OCI-LY3 (cell line): ENCODE results near the gene PYHIN1.

Experiments
- H2AFZ ChIP-seq: fragments of 200-600, 300-600 bp; shearing (Covaris generic); 2 replicates; pipeline ENCODE4 v1.6.0; 2014; ENCODE audit warnings: antibody characterized with exemption, low read depth, low read length
- H3K27ac ChIP-seq: fragments of 200-600, 300-600 bp; sonication (generic); 2 replicates; pipeline ENCODE4 v1.5.1; 2014; ENCODE audit warnings: mild to moderate bottlenecking, low read length, moderate library complexity, mixed read lengths
- H3K27me3 ChIP-seq: fragments of 200-600, 300-600 bp; sonication (generic); 2 replicates; pipeline ENCODE4 v1.6.1; 2014; ENCODE audit warnings: low read depth, low read length, mixed read lengths
- H3K36me3 ChIP-seq: fragments of 200-600, 300-600 bp; sonication (generic); replicated peaks from 2 replicates; pipeline ENCODE3; 2014; ENCODE audit warnings: low read depth, low read length, mixed read lengths
- H3K4me1 ChIP-seq: fragments of 300-600, 200-600 bp; sonication (generic); 2 replicates; pipeline ENCODE4 v1.6.1; 2014; ENCODE audit warnings: low read length, mixed read lengths
- H3K4me2 ChIP-seq: fragments of 200-600, 300-600 bp; sonication (generic); 2 replicates; pipeline ENCODE4 v1.6.1; 2014; ENCODE audit warnings: low read length, mixed read lengths
- H3K4me3 ChIP-seq: fragments of 300-600, 200-600 bp; sonication (generic); 2 replicates; pipeline ENCODE4 v1.5.1; 2014; ENCODE audit warnings: antibody characterized with exemption, mild to moderate bottlenecking, low read length, moderate library complexity
- H3K79me2 ChIP-seq: fragments of 300-600, 200-600 bp; shearing (Covaris generic); 2 replicates; pipeline ENCODE4 v1.6.1; 2014; ENCODE audit warnings: mild to moderate bottlenecking, low read length, mixed read lengths
- H3K9ac ChIP-seq: fragments of 300-600, 200-600 bp; shearing (Covaris generic); 2 replicates; pipeline ENCODE4 v1.6.0; 2014; ENCODE audit warnings: mild to moderate bottlenecking, low read length, moderate library complexity
- H3K9me3 ChIP-seq: fragments of 200-600, 300-600 bp; shearing (Covaris generic); 2 replicates; pipeline ENCODE4 v1.6.1; 2014; ENCODE audit warnings: low read length, mixed read lengths; ENCODE audit not compliant: insufficient read depth
- H4K20me1 ChIP-seq: fragments of 200-600, 300-600 bp; sonication (generic); 2 replicates; pipeline ENCODE4 v1.6.1; 2016; ENCODE audit warnings: low read length, mixed read lengths; ENCODE audit not compliant: insufficient read depth
- CTCF ChIP-seq: fragments of 200-600, 300-600 bp; sonication (generic); IDR thresholded peaks from 2 replicates; pipeline ENCODE4 v1.5.1; 2014; ENCODE audit warnings: antibody characterized with exemption, low read length, low read depth
- EZH2phosphoT487 ChIP-seq: fragments of 200-600 bp; shearing (Covaris generic); IDR thresholded peaks from 2 replicates; pipeline ENCODE4 v1.6.1; 2018; ENCODE audit warnings: antibody characterized with exemption, mixed run types, low read depth

The PYHIN1 gene

DNA sequence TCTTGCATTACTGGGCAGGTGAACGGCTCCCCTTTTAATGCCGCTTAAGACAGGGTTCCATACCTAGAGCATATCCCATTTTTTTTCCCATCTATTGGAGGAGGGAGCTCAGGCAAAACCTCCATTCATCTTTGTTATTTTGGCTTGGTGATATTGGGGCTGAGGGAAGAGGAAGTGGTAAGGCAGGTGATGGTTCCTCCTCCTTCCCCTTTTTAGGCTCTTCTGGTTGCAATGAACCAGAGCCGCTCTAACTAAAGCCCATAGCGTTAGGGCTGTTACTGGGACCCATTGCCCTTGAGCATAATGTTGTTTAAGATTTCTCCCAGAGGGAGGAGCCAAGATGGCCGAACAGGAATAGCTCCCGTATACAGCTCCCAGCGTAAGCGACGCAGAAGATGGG is 21.1 kb downstream of the PYHIN1 start:
- peak overlapping the region; percentile 73 for H3K4me3 ChIP-seq
- H3K36me3 ChIP-seq: no peaks in the 10 kb centered on the region
- TF ChIP-seq EZH2phosphoT487: no peak
- no peak for TF ChIP-seq CTCF
- H3K9ac ChIP-seq: peak overlapping the region; percentile 61
- no peaks in the 10 kb centered on the region for H3K27me3 ChIP-seq
- peak overlapping the region; percentile 83 for H3K27ac ChIP-seq
- no peaks in the 10 kb centered on the region for H3K9me3 ChIP-seq
- peak overlapping the region; percentile 59 for H2AFZ ChIP-seq
- no peaks in the 10 kb centered on the region for H4K20me1 ChIP-seq
- H3K4me1 ChIP-seq: peaks cover 14% of the 10 kb centered on the region
- no peaks in the 10 kb centered on the region for H3K79me2 ChIP-seq
- H3K4me2 ChIP-seq: peak overlapping the region; percentile 87

DNA sequence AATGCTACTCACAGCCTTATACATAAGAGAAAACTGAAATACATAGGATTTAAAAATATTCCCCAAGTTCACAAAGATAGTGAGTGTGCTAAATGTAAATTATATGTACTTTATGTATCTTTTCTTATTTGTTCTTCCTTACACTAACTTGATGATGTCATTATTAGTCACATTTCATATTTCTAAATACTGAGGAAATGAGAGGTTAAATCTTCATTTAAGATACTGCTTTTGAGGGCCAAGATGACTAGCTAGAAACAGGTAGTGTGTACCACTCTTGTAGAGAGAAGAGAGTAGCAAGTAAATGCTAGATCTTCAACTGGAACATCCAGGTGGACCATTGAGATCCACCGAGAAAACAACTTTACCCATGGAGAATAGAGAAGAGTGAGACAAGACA is 29.8 kb downstream of the PYHIN1 start:
- H2AFZ ChIP-seq: no peak overlapping the region
- no peak overlapping the region for H3K27ac ChIP-seq
- H3K79me2 ChIP-seq: no peaks in the 10 kb centered on the region
- H4K20me1 ChIP-seq: no peaks in the 10 kb centered on the region
- TF ChIP-seq CTCF (no peak), EZH2phosphoT487 (no peak)
- no peaks in the 10 kb centered on the region for H3K9me3 ChIP-seq
- H3K9ac ChIP-seq: no peak overlapping the region
- H3K4me2 ChIP-seq: no peak overlapping the region
- H3K4me1 ChIP-seq: no peaks in the 10 kb centered on the region
- no peaks in the 10 kb centered on the region for H3K36me3 ChIP-seq
- no peak overlapping the region for H3K4me3 ChIP-seq
- H3K27me3 ChIP-seq: no peaks in the 10 kb centered on the region

DNA sequence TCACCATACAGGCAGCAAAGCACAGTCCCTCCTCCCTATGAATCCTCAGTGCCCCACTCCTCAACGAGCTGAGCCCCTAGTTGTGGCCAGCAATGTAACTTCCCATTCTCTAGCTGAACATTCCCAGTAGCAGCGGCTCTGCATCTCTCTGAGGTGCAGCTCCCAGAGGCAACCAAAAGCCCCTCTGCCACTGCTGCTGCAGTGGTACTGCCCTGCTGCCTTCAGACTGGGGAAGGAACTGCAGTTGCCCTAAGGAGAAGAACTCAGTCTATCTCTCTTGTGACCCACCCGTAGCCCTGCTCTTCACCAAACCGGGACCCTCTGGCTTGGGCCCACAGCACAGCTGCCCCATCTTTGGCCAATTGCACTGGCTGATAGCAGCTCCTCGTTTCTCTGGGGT is 31.6 kb downstream of the PYHIN1 start:
- H3K27me3 ChIP-seq: no peaks in the 10 kb centered on the region

DNA sequence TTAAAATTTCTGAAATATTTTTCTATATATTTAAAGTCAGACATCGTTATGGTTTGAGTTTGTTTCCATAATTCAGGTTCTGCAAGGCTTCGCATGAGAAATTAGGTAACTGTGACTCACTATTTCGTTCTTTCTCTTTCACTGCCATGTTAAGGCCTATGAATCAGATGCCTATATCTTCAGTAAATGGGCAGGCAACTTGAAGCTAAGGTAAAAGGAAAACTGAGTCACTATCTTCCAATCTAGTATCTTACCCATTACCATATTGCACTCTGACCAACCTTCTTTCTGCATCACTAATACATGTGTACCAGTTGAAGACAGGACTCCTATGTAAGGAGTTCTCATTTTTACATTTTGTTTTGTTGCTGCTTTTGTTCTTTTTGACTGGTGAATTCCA is 37.8 kb downstream of the PYHIN1 start:
- no peak for TF ChIP-seq EZH2phosphoT487
- TF ChIP-seq CTCF: no peak
- Histone ChIP-seq H3K4me2 (no peak overlapping the region), H3K9ac (no peak overlapping the region), H4K20me1 (no peaks in the 10 kb centered on the region), H3K4me3 (no peak overlapping the region), H3K27ac (no peak overlapping the region), H3K9me3 (no peaks in the 10 kb centered on the region), H3K79me2 (no peaks in the 10 kb centered on the region), H2AFZ (no peak overlapping the region), H3K27me3 (no peaks in the 10 kb centered on the region), H3K36me3 (no peaks in the 10 kb centered on the region), H3K4me1 (no peaks in the 10 kb centered on the region)

More for the DNA sequence above, 31.6 kb downstream of the PYHIN1 start:
- no peak for TF ChIP-seq EZH2phosphoT487
- TF ChIP-seq CTCF: no peak; the same call in none of the 2 replicates
- Histone ChIP-seq H2AFZ (no peak overlapping the region), H3K9me3 (no peaks in the 10 kb centered on the region), H3K79me2 (no peaks in the 10 kb centered on the region), H3K4me3 (no peak overlapping the region), H3K27ac (no peak overlapping the region), H4K20me1 (no peaks in the 10 kb centered on the region), H3K4me1 (no peaks in the 10 kb centered on the region), H3K4me2 (no peak overlapping the region), H3K36me3 (no peaks in the 10 kb centered on the region), H3K9ac (no peak overlapping the region)
